Purkinje cell (primary cell): Measurements from ENCODE around the gene RORC. TPM values are rescaled to one million over a fixed set of nuclear protein-coding genes. Genes with fewer than 3 reads are reported as not detected.

Source experiments
- polyA plus RNA-seq: library from polyadenylated mRNA; unstranded; fragments of >200 nt; fragmentation: Nextera tagmentation; gene quantifications from 2 replicates; pipeline ENCODE4 v1.2.1, GENCODE V29; 2014

Gene RORC
- polyA plus RNA-seq: not detected in 2 replicates

GRCh38 chr1:151831605-151832004 lies at the start of gene RORC:
TSS of gene RORC (minus strand) at chr1:151831802. CDS start at chr1:151831764, 38 bp downstream.

GRCh38 chr1:151853411-151853943 lies 21.9 kb upstream of the RORC start, which contains the start of gene THEM5:
TSS of gene THEM5 (minus strand) at chr1:151853712. CDS start at chr1:151853565, 147 bp downstream.

GRCh38 chr1:151839457-151840403 lies 8.1 kb upstream of the RORC start, which contains the start of gene C2CD4D:
TSS of gene C2CD4D (minus strand) at chr1:151839820. CDS start at chr1:151838989, 831 bp downstream.

GRCh38 chr1:151805066-151805820 lies 26.4 kb downstream of the RORC start, which contains the start of gene LINGO4:
TSS of gene LINGO4 (minus strand) at chr1:151805419. CDS start at chr1:151802704, 2,715 bp downstream.

GRCh38 chr1:151790071-151790939 lies 41.3 kb downstream of the RORC start, which contains the start of gene TDRKH:
TSS of gene TDRKH (minus strand) at chr1:151790500. CDS start at chr1:151783022, 7,478 bp downstream.

GRCh38 chr1:151762941-151763921 lies 68.4 kb downstream of the RORC start, which contains the start of gene MRPL9:
TSS of gene MRPL9 (minus strand) at chr1:151763496. CDS start at chr1:151763479, 17 bp downstream.

Other genes with a start within 250 kb of the RORC start
- gene SNX27, start 219.8 kb downstream of the RORC start, polyA plus RNA-seq: 28.4 and 48.5 TPM in 2 replicates
- gene CELF3, start 115.0 kb downstream of the RORC start, polyA plus RNA-seq: 0.09 and 0.17 TPM in 2 replicates
- gene RIIAD1, start 110.3 kb downstream of the RORC start, polyA plus RNA-seq: 34.0 and 67.9 TPM in 2 replicates
- 68.3 and 96.2 TPM in 2 replicates for gene MRPL9, start 68.3 kb downstream of the RORC start, polyA plus RNA-seq
- 8.2 and 10.4 TPM in 2 replicates for gene TDRKH, start 41.3 kb downstream of the RORC start, polyA plus RNA-seq
- 85.0 and 115 TPM in 2 replicates for gene LINGO4, start 26.4 kb downstream of the RORC start, polyA plus RNA-seq
- gene C2CD4D, start 8.0 kb upstream of the RORC start, polyA plus RNA-seq: 0.14 TPM in 1 of 2 replicates, not detected in the other
- 0.42 TPM in 1 of 2 replicates, not detected in the other for gene THEM5, start 21.9 kb upstream of the RORC start, polyA plus RNA-seq
- gene THEM4, start 77.7 kb upstream of the RORC start, polyA plus RNA-seq: 18.5 and 18.7 TPM in 2 replicates
- 8.6 and 13.4 TPM in 2 replicates for gene S100A10, start 162.1 kb upstream of the RORC start, polyA plus RNA-seq
- 7.3 TPM in 1 of 2 replicates, not detected in the other for gene S100A11, start 205.2 kb upstream of the RORC start, polyA plus RNA-seq